GM12878 (cell line): ENCODE data around the gene HIVEP3. TPM values are rescaled to one million over a fixed set of nuclear protein-coding genes. Genes with fewer than 3 reads are reported as not detected.

ENCODE experiments used
- GATAD2B ChIP-seq: fragments of 450-650 bp; conservative IDR thresholded peaks from 2 replicates; pipeline ENCODE4 v1.6.1; 2017; ENCODE audit warnings: low read depth, mild to moderate bottlenecking, moderate library complexity
- HDAC2 ChIP-seq: fragments of 200-600 bp; sonication (generic); IDR thresholded peaks from 2 replicates; pipeline ENCODE4 v1.6.1; 2017
- RUNX3 ChIP-seq: IDR thresholded peaks from 2 replicates; pipeline ENCODE4 v1.6.1; 2012; ENCODE audit warnings: low read length, inconsistent platforms
- SPI1 ChIP-seq: IDR thresholded peaks from 2 replicates; pipeline ENCODE4 v1.6.1; 2011; ENCODE audit warnings: low read depth, mild to moderate bottlenecking, low read length, moderate library complexity, borderline replicate concordance; ENCODE audit not compliant: insufficient read depth
- ZNF24 ChIP-seq: fragments of 450-650 bp; IDR thresholded peaks from 2 replicates; pipeline ENCODE4 v1.6.1; 2017; ENCODE audit warnings: antibody characterized with exemption, mild to moderate bottlenecking
- polyA plus RNA-seq, 11 experiments: library from polyadenylated mRNA; depleted of rRNA in 4 of 11; unstranded in 6 of 11; stranded (reverse) in 5 of 11; fragments of >200 nt; fragmentation: Nextera tagmentation in 4 of 11; fragmentation: Illumina TruSeq in 1 of 11; extraction: Ambion mirVana in 4 of 11; extraction: Trizol in 1 of 11; gene quantifications; 1 replicate in 1 of 11; 2 replicates in 10 of 11; pipeline versions ENCODE4 v1.2.1 to v1.2.3, GENCODE V29; 2011 to 2016; ENCODE audit warnings: inconsistent platforms in 2 of 11, missing spikeins in 2 of 11, low read depth in 1 of 11
- total RNA-seq, 4 experiments: library from RNA; depleted of rRNA in 3 of 4; stranded (reverse); fragments of >200 nt in 3 of 4; fragmentation: Illumina TruSeq in 1 of 4; extraction: Trizol in 1 of 4; gene quantifications; 2 replicates each; pipeline versions ENCODE4 v1.2.1 to v1.2.3, GENCODE V29; 2013 to 2021
- TF ChIP-seq, protein P1 (sequence below): fragments of 450-650 bp; formaldehyde crosslinking; IDR thresholded peaks from 2 replicates; pipeline ENCODE4 v1.4.0; 2022; ENCODE audit warnings: mild to moderate bottlenecking, moderate library complexity
- TF ChIP-seq, protein P2 (sequence below): IDR thresholded peaks from 2 replicates; pipeline ENCODE4 v1.6.1; 2012; ENCODE audit warnings: improper control_type of control experiment, low read depth, low read length; ENCODE audit not compliant: insufficient replicate concordance
- TF ChIP-seq, protein P3 (sequence below): fragments of 450-650 bp; formaldehyde crosslinking; IDR thresholded peaks from 2 replicates; pipeline ENCODE4 v1.5.0; 2022; ENCODE audit warnings: mild to moderate bottlenecking, missing genetic modification characterization

The HIVEP3 gene
- total and polyA plus RNA-seq, 10 of the 15 experiments (the other 5 are each of a cell fraction or from before 2014, with no cell fraction given) = 1.8 to 13.6 (median 3.8) TPM

DNA sequence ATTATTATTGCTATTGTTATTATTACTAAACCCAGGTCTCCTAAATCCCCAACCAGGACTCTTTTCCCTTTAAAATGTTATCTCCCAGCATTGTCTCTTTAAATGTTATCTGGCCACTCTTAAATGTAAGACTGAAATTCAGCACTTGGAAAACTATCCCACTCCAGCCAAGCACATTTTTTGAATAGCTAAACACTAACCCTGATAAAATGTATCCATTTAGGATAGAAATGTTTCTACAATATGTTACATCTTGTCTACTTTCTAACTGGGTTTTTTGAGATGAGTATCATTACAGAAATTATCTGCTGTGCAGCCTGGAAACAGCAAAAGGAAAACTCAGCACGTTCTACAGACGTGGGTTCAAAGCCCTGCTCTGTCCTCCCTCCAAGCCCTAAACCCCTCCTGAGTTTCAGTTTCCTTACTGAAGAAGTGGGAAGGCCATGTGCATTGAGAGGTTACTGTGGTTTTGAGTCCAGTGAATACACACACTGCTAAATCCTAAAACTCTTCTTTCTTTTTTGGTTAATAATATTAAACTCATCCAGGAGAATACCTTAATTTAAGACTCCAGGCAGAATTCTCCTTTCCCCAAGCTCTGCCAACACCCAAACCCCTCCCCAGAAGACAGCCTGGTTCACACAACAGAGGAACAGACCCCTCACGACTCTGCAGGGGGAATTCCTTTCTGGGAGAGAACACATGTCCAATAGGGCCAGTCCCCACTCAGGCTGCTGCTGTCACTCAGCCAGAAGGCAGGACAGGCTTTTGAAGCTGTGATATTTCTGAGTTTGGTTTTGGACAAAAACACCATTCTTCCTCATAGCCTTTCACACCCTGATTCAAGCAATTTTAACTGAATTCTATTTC is 41.9 kb downstream of the HIVEP3 start (continued):
- TF ChIP-seq SPI1 (peak; percentile 40; the same call in 1 of the 2 replicates), HDAC2 (no peak), GATAD2B (0 out of 2 replicates have a peak, but pooled peaks have one; percentile 29), ZNF24 (no peak), RUNX3 (peak; percentile 80)
- TF ChIP-seq, protein P1, sequence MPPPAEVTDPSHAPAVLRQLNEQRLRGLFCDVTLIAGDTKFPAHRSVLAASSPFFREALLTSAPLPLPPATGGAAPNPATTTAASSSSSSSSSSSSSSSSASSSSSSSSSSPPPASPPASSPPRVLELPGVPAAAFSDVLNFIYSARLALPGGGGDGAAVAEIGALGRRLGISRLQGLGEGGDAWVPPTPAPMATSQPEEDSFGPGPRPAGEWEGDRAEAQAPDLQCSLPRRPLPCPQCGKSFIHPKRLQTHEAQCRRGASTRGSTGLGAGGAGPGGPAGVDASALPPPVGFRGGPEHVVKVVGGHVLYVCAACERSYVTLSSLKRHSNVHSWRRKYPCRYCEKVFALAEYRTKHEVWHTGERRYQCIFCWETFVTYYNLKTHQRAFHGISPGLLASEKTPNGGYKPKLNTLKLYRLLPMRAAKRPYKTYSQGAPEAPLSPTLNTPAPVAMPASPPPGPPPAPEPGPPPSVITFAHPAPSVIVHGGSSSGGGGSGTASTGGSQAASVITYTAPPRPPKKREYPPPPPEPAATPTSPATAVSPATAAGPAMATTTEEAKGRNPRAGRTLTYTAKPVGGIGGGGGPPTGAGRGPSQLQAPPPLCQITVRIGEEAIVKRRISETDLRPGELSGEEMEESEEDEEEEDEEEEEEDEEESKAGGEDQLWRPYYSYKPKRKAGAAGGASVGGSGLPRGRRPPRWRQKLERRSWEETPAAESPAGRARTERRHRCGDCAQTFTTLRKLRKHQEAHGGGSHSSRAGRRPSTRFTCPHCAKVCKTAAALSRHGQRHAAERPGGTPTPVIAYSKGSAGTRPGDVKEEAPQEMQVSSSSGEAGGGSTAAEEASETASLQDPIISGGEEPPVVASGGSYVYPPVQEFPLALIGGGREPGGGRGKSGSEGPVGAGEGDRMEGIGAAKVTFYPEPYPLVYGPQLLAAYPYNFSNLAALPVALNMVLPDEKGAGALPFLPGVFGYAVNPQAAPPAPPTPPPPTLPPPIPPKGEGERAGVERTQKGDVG (CRISPR knock-in tag) = no peak
- TF ChIP-seq, protein P2, sequence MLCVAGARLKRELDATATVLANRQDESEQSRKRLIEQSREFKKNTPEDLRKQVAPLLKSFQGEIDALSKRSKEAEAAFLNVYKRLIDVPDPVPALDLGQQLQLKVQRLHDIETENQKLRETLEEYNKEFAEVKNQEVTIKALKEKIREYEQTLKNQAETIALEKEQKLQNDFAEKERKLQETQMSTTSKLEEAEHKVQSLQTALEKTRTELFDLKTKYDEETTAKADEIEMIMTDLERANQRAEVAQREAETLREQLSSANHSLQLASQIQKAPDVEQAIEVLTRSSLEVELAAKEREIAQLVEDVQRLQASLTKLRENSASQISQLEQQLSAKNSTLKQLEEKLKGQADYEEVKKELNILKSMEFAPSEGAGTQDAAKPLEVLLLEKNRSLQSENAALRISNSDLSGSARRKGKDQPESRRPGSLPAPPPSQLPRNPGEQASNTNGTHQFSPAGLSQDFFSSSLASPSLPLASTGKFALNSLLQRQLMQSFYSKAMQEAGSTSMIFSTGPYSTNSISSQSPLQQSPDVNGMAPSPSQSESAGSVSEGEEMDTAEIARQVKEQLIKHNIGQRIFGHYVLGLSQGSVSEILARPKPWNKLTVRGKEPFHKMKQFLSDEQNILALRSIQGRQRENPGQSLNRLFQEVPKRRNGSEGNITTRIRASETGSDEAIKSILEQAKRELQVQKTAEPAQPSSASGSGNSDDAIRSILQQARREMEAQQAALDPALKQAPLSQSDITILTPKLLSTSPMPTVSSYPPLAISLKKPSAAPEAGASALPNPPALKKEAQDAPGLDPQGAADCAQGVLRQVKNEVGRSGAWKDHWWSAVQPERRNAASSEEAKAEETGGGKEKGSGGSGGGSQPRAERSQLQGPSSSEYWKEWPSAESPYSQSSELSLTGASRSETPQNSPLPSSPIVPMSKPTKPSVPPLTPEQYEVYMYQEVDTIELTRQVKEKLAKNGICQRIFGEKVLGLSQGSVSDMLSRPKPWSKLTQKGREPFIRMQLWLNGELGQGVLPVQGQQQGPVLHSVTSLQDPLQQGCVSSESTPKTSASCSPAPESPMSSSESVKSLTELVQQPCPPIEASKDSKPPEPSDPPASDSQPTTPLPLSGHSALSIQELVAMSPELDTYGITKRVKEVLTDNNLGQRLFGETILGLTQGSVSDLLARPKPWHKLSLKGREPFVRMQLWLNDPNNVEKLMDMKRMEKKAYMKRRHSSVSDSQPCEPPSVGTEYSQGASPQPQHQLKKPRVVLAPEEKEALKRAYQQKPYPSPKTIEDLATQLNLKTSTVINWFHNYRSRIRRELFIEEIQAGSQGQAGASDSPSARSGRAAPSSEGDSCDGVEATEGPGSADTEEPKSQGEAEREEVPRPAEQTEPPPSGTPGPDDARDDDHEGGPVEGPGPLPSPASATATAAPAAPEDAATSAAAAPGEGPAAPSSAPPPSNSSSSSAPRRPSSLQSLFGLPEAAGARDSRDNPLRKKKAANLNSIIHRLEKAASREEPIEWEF = no peak
- TF ChIP-seq, protein P3, sequence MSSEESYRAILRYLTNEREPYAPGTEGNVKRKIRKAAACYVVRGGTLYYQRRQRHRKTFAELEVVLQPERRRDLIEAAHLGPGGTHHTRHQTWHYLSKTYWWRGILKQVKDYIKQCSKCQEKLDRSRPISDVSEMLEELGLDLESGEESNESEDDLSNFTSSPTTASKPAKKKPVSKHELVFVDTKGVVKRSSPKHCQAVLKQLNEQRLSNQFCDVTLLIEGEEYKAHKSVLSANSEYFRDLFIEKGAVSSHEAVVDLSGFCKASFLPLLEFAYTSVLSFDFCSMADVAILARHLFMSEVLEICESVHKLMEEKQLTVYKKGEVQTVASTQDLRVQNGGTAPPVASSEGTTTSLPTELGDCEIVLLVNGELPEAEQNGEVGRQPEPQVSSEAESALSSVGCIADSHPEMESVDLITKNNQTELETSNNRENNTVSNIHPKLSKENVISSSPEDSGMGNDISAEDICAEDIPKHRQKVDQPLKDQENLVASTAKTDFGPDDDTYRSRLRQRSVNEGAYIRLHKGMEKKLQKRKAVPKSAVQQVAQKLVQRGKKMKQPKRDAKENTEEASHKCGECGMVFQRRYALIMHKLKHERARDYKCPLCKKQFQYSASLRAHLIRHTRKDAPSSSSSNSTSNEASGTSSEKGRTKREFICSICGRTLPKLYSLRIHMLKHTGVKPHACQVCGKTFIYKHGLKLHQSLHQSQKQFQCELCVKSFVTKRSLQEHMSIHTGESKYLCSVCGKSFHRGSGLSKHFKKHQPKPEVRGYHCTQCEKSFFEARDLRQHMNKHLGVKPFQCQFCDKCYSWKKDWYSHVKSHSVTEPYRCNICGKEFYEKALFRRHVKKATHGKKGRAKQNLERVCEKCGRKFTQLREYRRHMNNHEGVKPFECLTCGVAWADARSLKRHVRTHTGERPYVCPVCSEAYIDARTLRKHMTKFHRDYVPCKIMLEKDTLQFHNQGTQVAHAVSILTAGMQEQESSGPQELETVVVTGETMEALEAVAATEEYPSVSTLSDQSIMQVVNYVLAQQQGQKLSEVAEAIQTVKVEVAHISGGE (CRISPR knock-in tag) = no peak
